Adrenal gland (tissue), 12 donors: ENCODE measurements around the gene AK5. TPM values are rescaled to one million over a fixed set of nuclear protein-coding genes. Genes with fewer than 3 reads are reported as not detected.
"Not testable (repeated sequence)": the region's sequence is repeated elsewhere in the genome, so short reads cannot be mapped to it uniquely, and the experiment has no call there.

ENCODE experiments used
- DNase-seq, 7 donors: peaks; one replicate each; pipeline ENCODE4 v3.0.0-alpha.2; 2019 to 2020
- H3K27ac ChIP-seq, 5 donors: fragments of 200-600 bp; sonication (generic) in 4 of 5; 1 replicate in 3 of 5; 2 replicates in 2 of 5; pipeline versions ENCODE4 v1.5.1 to v1.8.0; 2016 to 2020; ENCODE audit warnings: mild to moderate bottlenecking in 1 of 5
- H3K27me3 ChIP-seq: fragments of 200-600 bp; 2 replicates; pipeline ENCODE4 v1.8.0; 2021
- H3K36me3 ChIP-seq, 2 donors: fragments of 200-600 bp; replicated peaks in 1 of 2; 1 replicate in 1 of 2; 2 replicates in 1 of 2; pipeline versions ENCODE4 v1.5.1 to v1.8.0; 2018 to 2022
- H3K4me1 ChIP-seq, 2 donors: fragments of 200-600 bp; replicated peaks in 1 of 2; 1 replicate in 1 of 2; 2 replicates in 1 of 2; pipeline versions ENCODE4 v1.5.1 to v1.8.0; 2018 to 2021
- H3K4me3 ChIP-seq, 4 donors: fragments of 200-600 bp; sonication (generic) in 3 of 4; one replicate each; pipeline ENCODE4 v1.5.1; 2016 to 2018
- H3K9me3 ChIP-seq, 3 donors: fragments of 200-600 bp; sonication (generic) in 1 of 3; replicated peaks in 1 of 3; 1 replicate in 2 of 3; 2 replicates in 1 of 3; pipeline versions ENCODE4 v1.5.1 to v1.8.0; 2016 to 2021
- CTCF ChIP-seq, 6 experiments: fragments of 450-650 bp in 4 of 6; fragments of 200-600 bp in 2 of 6; sonication (generic) in 1 of 6; IDR thresholded peaks; 1 replicate in 5 of 6; 2 replicates in 1 of 6; pipeline versions ENCODE4 v1.5.1 to v1.8.0; 2016 to 2021; ENCODE audit warnings: antibody characterized with exemption in 6 of 6, mild to moderate bottlenecking in 2 of 6, moderate library complexity in 1 of 6
- POLR2A ChIP-seq, 2 donors: fragments of 450-650 bp; IDR thresholded peaks; one replicate each; pipeline ENCODE4 v1.6.1; 2017; ENCODE audit warnings: antibody characterized with exemption in 2 of 2, mild to moderate bottlenecking in 2 of 2, moderate library complexity in 1 of 2
- WGBS, 4 donors: extraction: QIAGEN DNeasy Blood & Tissue Kit in 2 of 4; methylation state at CpG; one replicate each; pipeline versions ENCODE4 v1.1.5 to v1.1.7; 2013 to 2017; 5-methylcytosine and 5-hydroxymethylcytosine counted together
- intact Hi-C, 2 donors: fragments of 100-400 bp; cut with DNase I; formaldehyde crosslinking; loops; one replicate each; pipeline versions ENCODE4 v1.14.1 to v1.15.0; 2022 to 2023
- polyA plus RNA-seq, 3 donors: library from polyadenylated mRNA; stranded (reverse); fragments of 200-250 nt in 2 of 3; fragments of 350-450 nt in 1 of 3; fragmentation: Illumina TruSeq in 1 of 3; extraction: RNeasy Lipid Tissue Mini Kit (QIAGEN cat#74804) in 1 of 3; gene quantifications; one replicate each; pipeline ENCODE4 v1.2.3, GENCODE V29; 2013 to 2014
- total RNA-seq, 9 donors: library from RNA; depleted of rRNA in 4 of 9; stranded (reverse); fragments of >200 nt in 4 of 9; fragments of 120-200 nt in 1 of 9; fragmentation: NEBNext Ultra II Directional in 1 of 9; extraction: Animal tissue kit (Norgen Biotek cat#: 25700) in 1 of 9; gene quantifications; one replicate each; pipeline versions ENCODE4 v1.1.0 to v1.2.4, GENCODE V29; 2013 to 2023
- donor health status: healthy with polysubstance abuse.
- donor health status: Bipolar disorder and iron deficiency.
- donor health status: DM: yes; HTN: yes; CAD: no.
- donor health status: DM: no; HTN: no; CAD: no.
- donor health status: DM: no; HTN: no; CAD: no.
- donor health status: DM: yes; HTN: yes; CAD: no.

AK5 gene
- total and polyA plus RNA-seq, 12 donors = 0.34 to 2.3 (median 1.1) TPM; not detected in 4

GRCh38 chr1:77310924-77311323 is 29.1 kb downstream of the AK5 start:
- Histone ChIP-seq H3K9me3 (no peaks in the 10 kb centered on the region), H3K4me1 (no peaks in the 10 kb centered on the region), H3K27ac (no peak overlapping the region), H3K27me3 (no peaks in the 10 kb centered on the region), H3K36me3 (no peaks in the 10 kb centered on the region), H3K4me3 (no peak overlapping the region)
- intact Hi-C loops = no loop called here
- WGBS, 4 donors = 66 to 76% (median 69%) methylated on average over 3 of the region's 3 CpGs
- no peak for TF ChIP-seq CTCF (IDR thresholded peaks at IDR 0.05)
- TF ChIP-seq POLR2A (IDR thresholded peaks at IDR 0.05) = no peak
- no peak for DNase-seq

GRCh38 chr1:77312364-77312763 is 30.5 kb downstream of the AK5 start:
- 66 to 80% (median 77%) methylated on average over 5 of the region's 5 CpGs for WGBS, 4 donors
- H3K4me3 ChIP-seq, DNase-seq, H3K27me3 ChIP-seq, H3K36me3 ChIP-seq, H3K4me1 ChIP-seq, H3K9me3 ChIP-seq, intact Hi-C loops, H3K27ac ChIP-seq: not testable (repeated sequence)

- 52 to 61% (median 55%) methylated on average over 8 of the region's 8 CpGs for WGBS, 4 donors
- H3K9me3 ChIP-seq = no peaks in the 10 kb centered on the region
Observed at GRCh38 chr1:77313491-77313890, 31.7 kb downstream of the AK5 start.

GRCh38 chr1:77316006-77316405 is 34.2 kb downstream of the AK5 start:
- TF ChIP-seq CTCF (IDR thresholded peaks at IDR 0.05) (no peak), POLR2A (IDR thresholded peaks at IDR 0.05) (no peak)
- intact Hi-C loops = no loop called here
- WGBS, 4 donors = 47 to 94% (median 71%) methylated on average over 1 of the region's 1 CpG
- no peak for DNase-seq
- Histone ChIP-seq H3K4me3 (no peak overlapping the region), H3K27ac (no peak overlapping the region), H3K27me3 (peaks cover 6% of the 10 kb centered on the region), H3K4me1 (no peaks in the 10 kb centered on the region), H3K9me3 (no peaks in the 10 kb centered on the region), H3K36me3 (no peaks in the 10 kb centered on the region)

More at GRCh38 chr1:77313491-77313890, 31.7 kb downstream of the AK5 start:
- peak in 6 of 7 donors; percentile 17 to 54 (median 26) for DNase-seq
- TF ChIP-seq POLR2A (IDR thresholded peaks at IDR 0.05) (no peak), CTCF (IDR thresholded peaks at IDR 0.05) (peak in 3 of 6 experiments; percentile 22 to 35 (median 31))
- intact Hi-C loops = no loop called here
- Histone ChIP-seq H3K27me3 (no peaks in the 10 kb centered on the region), H3K4me1 (no peaks in the 10 kb centered on the region), H3K27ac (no peak overlapping the region), H3K36me3 (no peaks in the 10 kb centered on the region), H3K4me3 (no peak overlapping the region)

- no peak overlapping the region for H3K27ac ChIP-seq
- H3K4me1 ChIP-seq = no peaks in the 10 kb centered on the region
- no peaks in the 10 kb centered on the region for H3K36me3 ChIP-seq
- H3K27me3 ChIP-seq = peaks cover 6% of the 10 kb centered on the region
- no peak for DNase-seq
- 55 to 99% (median 78%) methylated on average over 3 of the region's 3 CpGs for WGBS, 4 donors
- intact Hi-C loops = no loop called here
- H3K9me3 ChIP-seq = no peaks in the 10 kb centered on the region
- no peak for TF ChIP-seq CTCF (IDR thresholded peaks at IDR 0.05)
- TF ChIP-seq POLR2A (IDR thresholded peaks at IDR 0.05) = no peak
- no peak overlapping the region for H3K4me3 ChIP-seq
Observed at GRCh38 chr1:77316966-77317365, 35.1 kb downstream of the AK5 start.
